DMS 273 (cell line): ENCODE results near the gene TSPEAR.
A peak's percentile ranks its signal among the peaks of the same experiment; 100 is the strongest.

Source experiments
- DNase-seq: peaks from one replicate; lab custom pipeline; 2025; ENCODE audit not compliant: unreplicated experiment; lab: John Stamatoyannopoulos, UW

Gene TSPEAR

DNA sequence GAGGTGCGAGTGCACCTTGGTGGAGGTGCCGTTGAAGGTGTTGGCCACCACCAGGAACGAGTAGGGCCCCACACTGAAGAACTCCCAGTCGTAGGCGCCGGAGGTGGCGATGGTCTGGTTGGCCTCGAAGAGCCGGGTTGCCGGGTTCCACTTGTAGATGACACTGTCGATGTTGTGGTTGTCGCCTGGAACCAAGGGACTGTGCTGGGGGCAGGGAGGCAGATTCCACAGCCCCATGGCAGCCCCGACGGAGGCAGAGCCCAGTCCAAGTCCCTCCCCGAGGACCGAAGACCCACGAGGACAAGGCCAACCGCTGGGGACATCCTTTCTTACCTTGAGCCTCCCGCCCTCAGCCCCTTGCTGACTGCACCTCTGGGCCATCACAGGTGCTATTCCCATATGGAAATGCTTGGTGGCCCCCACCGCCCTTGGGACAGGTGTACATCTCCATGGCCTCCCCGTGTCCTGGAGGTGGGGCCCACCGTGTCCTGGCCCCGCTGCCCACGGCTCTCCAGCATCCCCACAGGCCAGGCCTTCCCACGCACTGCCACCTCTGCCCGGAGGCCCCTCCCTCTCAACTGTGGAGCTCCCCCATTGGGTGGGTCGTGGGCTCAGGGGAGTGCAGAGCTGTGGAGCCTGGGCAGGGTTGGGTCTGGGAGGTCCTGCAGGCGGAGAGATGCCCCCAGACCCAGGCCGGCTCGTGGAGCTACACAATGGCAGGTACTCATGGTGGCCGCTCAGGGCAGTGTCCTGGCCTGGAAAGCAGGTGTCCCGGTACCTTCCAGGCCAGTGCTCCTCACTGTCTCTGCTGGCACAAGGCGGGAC is 189.2 kb downstream of the TSPEAR start:
- no peak for DNase-seq

GRCh38 chr21:44521301-44521927 is 190.0 kb downstream of the TSPEAR start:
- DNase-seq, result no peak

GRCh38 chr21:44520326-44521300 is 190.8 kb downstream of the TSPEAR start:
- DNase-seq, result no peak

DNA sequence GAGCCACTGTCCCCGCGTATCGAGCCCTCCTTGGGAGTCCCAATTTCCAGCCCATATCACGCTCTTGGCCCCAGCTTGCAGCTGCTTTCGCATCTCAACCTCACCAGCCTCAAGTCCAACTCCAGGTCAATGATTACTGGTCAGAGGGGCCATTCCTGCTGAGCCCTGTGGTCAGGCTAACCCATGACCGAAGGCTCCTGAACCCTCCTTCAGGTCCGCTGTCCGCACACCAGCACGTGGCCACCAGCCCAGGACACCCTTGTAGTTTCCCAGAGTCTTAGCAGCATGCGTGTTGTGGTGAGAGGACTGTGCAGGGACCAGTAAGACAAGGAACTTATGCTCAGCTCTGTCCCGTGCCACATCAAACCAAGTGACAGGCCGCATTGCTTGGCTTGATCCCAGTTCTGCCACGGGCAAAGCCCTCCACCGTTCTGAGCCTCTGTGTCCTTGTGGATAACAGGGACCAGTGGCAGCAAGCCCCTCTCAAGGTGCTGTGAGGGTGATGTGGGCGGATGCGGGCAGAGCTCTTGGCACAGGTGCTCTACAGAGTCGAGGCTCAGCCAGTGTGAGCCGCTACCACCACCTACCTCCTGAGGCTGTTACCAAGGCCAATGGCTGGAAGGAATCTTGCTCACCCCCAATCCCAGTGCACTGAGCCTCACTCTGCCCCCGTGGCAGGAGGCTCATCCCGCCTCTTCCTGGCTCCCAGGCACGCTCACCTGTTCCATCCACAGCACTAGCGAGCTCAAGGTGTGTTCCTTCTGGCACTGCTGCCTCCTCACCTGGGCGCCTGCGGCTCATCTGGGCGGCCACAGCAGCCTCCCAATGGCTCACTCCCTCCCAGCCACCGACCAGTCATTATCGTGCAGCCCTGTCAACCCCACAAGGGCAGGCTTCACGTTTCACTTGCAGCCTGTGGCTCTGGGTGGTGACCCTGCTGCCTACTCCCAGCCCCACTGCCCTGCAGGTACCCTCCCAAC is 191.7 kb downstream of the TSPEAR start:
- no peak for DNase-seq

- no peak for DNase-seq
These were observed 192.7 kb downstream of the TSPEAR start for GRCh38 chr21:44518686-44519085.

DNA sequence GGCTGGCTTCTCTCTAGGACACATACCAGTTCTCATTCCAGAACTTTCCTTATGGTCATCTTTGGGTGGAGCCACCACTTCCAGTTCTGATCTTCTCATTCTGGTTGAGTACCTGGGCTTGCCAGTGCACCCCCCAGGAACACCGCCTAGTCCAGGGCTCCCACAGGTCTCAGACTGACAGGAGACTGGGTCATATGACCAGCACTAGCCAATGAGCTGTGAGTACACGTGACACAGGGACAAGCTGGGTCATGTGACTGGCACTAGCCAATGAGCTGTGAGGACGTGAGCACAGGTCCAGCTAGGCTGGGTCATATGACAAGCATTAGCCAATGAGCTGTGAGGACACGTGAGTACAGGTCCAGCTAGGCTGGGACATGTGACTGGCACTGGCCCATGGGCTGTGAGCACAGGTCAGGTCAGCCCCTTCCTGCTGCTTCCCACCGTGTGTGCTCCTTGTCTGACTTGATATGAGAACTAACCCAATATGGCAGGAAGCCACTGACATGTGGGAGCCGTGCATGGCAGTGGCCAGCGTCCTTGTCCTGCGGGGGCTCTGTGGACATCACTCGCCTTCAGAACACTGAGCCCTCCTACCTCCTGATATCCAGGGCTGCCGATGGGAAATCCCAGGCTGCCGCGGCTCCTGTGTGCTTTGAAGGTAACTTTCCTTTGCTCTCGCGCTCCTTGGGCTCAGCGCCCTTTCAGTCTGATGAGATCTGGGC is 194.0 kb downstream of the TSPEAR start:
- peak; percentile 37 for DNase-seq

GRCh38 chr21:44516828-44517174 is 194.6 kb downstream of the TSPEAR start:
- DNase-seq, result no peak

DNA sequence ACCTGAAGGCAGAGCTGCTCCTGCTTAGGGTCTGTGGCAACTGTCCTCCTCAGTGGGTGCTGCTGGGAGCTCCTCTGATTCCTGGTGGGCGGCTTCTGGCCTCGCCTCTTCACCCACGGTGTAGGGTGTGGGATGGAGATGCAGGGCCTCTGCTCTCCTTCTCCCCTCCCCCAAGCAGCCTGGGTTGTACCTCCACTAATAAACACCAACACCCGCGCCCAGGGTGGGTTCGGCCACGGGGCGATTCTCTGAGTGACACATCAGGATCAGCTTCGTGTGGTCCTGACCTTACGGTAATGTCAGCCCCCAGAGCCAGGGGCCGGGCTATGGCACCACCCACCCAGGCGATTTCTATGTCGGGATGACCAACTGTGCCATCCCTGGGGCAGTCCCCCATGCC is 195.0 kb downstream of the TSPEAR start:
- DNase-seq, result no peak

DNA sequence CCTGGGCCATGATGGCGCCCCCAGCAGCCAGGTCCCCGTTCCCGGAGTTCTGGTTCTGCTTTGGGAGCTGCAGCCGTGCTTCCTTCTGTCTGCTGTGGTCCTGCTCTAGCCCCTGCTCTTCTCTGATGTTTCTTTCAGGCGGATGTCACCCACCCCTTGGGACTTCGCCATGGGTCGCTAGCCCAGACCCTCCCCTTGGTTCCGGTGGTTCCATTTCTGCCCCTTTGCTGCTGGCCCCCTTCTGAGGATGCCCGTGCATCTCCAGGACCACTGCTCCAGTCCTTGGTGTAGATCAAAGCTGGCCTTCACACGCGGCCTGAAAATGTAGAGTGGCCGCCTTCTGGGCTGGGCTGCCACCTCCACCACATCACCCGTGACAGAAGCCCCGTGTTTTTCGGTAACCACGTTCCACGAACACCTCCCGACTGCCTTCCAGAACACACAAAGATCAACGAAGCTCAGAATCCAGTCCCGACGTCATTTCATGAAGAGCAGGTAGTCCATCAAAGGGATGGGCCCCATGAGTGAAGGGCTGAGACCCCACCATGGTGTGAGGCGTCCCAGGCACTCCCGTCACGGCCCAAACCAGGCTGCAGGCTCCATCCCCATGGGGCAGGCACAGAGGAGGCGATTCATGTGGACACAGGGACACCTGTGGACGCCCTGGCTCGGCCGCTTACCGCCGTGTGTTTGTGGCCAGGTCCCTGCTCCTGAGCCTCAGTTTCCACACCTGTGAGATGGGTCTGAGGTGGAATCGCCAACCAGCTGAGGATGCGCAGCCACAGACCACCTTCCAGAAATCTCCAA is 195.8 kb downstream of the TSPEAR start:
- DNase-seq, result no peak

- DNase-seq, result no peak
These were observed 196.5 kb downstream of the TSPEAR start for GRCh38 chr21:44514746-44515358.

DNA sequence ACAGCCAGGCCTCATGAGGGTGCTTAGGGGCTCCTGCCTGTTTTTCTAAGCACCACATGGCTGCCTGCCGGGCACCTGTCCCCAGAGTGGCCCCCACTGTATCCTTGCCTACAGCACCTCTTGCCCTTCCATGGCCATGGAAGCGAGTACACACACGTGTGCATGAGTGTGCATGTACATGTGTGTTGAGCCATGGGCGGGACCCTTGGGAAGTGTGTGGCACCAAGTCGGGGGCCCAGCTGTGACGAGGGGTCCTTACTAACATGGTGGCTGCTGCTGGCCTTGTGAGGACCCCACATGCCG is 197.2 kb downstream of the TSPEAR start:
- DNase-seq, result no peak

DNA sequence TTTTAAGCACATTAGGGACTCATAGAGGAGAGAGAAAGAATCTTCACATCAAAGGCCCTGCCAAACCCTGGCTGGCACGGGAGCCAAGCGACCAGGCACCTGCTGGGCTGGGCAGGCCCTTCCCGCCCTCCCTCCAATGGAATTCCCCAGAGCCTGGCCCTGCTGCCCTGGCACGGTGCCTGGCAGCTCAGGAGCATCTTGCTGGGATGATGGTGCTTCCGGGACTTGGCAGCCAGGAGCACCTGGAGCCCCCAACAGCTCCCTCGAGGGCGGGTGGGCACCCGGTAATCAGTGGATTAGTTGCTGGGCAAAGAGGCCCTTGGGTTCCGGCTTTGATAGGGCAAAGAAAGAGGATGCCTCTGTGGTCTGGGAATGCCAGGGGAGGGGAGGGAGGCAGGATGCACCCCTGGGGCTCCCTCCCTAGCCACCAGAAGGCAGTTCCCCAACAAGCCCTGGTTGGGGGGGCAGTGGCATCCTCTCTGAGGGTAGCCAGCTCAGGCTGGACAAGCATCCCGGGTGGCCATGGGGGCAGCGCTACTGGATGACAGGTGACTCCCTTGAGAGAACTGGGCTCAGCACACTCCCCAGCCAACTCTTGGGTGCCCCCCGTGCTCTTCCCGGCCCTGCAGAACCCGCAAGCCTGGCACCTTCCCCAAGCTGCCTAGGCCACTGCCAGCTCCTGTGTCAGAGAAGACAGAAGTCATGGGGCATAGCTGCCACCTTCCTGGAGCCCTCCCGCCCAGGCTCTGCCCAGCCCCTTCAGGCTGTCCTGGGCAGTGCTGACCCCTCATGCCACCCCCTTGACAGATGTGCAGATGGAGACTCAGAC is 197.8 kb downstream of the TSPEAR start:
- DNase-seq, result peak; percentile 81

DNA sequence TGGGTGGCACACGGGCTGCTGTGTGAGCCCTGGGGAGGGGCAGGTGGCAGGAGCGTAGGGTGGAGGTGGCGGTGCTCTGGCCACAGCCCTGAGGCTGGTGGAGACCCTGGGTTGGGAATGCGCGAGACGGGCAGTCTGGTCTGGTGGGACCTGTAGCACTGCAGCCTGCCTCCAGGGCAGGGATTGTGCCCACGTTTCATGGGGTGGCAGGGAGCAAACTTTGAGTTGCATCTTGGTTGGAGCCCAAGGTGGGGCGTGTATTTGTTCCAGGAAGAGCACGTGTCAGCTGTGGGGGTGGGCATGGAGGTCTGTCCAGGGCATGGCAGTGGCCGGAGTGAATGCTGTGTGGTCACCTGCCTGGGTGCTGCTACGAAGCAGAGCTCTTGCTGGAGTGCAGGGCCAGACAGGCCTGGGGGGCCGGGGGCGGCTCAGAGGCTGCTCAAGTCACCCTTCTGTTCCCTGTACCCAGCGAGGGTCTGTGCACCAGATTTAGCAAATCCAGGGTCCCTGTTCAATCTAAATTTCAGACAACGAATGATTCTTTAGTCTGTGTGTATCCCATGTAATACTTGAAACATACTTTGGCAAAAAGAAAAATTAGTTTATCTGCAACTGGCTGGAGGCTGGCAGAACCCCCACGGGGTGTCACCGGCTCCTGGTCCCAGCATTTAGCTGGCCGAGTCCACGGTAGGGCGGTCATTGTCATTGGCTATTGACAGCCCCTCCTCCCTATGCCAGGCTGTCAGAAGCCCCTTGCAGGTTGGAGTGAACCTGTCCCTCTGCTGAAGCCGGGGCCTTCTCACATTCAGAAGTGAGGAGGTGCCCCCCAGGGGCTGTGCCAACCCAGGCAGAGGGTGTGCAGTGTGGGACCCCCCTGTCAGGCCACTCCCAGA is 198.6 kb downstream of the TSPEAR start:
- no peak for DNase-seq

DNA sequence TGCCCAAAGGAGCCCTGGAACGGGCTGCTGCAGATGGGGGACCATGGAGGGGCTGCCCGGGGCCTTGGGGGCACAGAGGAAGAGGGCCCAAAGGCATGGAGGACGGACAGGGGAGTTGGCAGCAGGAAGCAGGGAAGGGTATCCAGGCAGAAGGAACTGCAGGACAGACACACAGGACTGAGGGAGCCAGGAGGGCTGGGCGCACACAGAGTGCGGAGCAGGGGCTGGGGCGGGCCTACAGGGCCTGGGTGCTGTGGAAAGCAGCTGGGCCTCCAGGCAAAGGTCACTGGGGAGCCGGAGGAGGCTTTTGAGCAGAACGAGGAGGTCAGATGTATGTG is 199.5 kb downstream of the TSPEAR start:
- no peak for DNase-seq

DNA sequence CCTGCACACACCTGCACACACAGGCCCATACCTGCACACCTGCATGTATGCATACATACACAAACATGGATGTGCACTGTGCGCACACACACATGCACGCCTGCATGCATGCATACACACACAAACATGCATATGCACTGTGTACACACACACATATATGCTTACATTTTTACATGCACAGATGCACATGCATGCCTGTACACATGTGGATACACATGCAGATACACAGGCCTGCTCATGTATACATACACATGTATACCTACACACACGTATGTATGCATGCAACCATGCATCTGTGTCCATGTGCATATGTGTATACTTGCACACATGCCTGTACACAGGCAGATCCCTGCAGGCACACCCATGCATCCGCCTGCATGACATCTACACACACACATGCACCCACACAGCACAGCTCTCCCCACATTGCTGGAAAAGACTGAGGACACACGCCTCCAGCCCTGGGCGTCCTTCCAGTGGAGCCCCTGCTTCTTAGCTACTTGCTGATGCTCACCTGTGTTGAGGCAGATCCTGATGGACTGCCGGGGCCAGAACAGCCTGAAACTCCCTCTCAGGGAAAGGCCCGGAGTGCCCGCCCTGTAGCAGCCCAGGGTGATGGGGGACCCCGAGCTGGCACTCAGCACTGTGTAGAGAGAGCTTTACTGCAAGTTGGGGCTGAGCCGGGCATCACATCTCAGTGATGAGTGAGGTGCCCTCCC is 200.0 kb downstream of the TSPEAR start:
- no peak for DNase-seq

DNA sequence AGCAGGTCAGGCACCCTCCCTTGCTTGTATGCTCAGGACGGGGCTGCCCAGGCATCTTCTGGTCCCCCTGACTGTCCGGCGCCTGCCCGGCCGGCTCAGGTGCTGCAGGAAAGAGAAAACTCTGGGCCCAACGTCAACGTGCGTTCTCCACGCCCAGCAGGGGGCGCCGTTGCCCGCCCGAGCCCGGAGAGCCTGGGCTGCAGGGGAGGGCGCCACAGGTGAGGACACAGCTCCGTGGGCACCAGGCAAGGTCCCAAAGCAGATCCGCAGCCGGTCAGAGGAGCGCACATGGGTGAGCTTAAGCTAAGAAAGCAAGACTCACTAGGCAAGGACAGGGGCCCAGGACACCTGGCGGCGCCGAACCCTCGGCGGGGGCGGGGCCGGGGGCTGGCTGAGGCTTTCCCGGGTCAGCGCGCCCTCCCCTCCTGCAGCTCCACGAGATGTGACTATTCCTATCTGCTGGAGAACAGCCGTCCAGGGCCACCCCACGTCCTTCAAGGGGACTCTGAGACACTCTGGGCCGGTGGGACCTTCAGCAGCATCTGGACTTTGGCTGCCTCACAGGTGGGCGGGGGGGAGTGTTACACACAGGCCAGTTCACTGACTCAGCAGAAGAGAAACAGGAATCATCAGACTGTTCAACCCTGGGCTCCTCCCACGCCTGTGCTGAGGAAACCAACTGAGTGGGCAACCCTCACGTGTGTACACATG is 200.7 kb downstream of the TSPEAR start:
- DNase-seq, result peak; percentile 84
